Fibroblast of villous mesenchyme (primary cell): ENCODE measurements around the gene SLC30A7. TPM values are rescaled to one million over a fixed set of nuclear protein-coding genes. Genes with fewer than 3 reads are reported as not detected.
A peak's percentile ranks its signal among the peaks of the same experiment; 100 is the strongest.
"Not testable (repeated sequence)": the region's sequence is repeated elsewhere in the genome, so short reads cannot be mapped to it uniquely, and the experiment has no call there.

ENCODE experiments used
- DNase-seq: peaks from one replicate; pipeline ENCODE4 v3.0.0-alpha.2; 2010; ENCODE audit warnings: low read depth
- H3K4me3 ChIP-seq: 2 replicates; pipeline ENCODE4 v1.5.1; 2011; ENCODE audit warnings: low read depth, mild to moderate bottlenecking, low read length
- total RNA-seq: library from RNA; depleted of rRNA; stranded (reverse); fragments of >200 nt; gene quantifications from 2 replicates; pipeline ENCODE4 v1.2.3, GENCODE V29; 2012
- TF ChIP-seq, protein P1 (sequence below): IDR thresholded peaks from 2 replicates; pipeline ENCODE4 v1.5.1; 2012; ENCODE audit warnings: low read depth, mild to moderate bottlenecking, low read length; ENCODE audit not compliant: insufficient read depth

SLC30A7 gene
- total RNA-seq, 1 donor, result 90.7 TPM

DNA sequence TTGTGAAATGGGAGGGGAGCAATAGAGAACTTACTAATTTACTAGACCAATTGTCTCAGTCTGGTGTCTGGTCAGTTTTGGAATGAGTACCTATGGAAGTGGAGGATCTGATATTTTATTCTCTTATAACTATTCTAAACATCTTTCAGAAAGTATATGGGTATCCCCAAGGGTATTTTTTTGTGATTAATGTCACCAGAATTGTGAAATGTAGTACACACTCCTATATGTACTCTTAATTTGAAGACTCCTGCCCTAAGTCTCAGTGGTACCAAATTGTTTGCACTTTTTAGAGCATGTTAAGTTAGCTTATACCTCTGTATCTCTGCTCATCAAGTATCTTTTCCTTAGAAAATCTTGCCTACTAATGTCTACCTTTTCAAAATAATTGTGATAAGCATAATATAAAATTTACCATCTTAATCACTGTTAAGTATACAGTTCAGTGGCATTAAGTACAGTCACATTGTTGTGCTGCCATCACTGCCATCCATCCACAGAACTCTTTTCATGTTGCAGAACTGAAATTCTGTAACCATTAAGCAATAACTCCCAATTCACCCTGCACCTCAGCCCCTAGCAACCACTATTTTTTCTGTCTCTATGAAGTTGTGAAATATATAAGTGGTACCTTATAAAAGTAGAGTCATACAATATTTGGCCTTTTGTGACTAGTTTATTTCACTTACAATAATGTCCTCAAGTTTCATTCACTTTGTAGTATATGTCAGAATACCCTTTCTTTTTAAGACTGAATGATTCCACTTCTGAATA, 40.5 kb downstream of the SLC30A7 start:
- DNase-seq, result no peak
- TF ChIP-seq, protein P1, sequence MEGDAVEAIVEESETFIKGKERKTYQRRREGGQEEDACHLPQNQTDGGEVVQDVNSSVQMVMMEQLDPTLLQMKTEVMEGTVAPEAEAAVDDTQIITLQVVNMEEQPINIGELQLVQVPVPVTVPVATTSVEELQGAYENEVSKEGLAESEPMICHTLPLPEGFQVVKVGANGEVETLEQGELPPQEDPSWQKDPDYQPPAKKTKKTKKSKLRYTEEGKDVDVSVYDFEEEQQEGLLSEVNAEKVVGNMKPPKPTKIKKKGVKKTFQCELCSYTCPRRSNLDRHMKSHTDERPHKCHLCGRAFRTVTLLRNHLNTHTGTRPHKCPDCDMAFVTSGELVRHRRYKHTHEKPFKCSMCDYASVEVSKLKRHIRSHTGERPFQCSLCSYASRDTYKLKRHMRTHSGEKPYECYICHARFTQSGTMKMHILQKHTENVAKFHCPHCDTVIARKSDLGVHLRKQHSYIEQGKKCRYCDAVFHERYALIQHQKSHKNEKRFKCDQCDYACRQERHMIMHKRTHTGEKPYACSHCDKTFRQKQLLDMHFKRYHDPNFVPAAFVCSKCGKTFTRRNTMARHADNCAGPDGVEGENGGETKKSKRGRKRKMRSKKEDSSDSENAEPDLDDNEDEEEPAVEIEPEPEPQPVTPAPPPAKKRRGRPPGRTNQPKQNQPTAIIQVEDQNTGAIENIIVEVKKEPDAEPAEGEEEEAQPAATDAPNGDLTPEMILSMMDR, result no peak
- no peak overlapping the region for H3K4me3 ChIP-seq

DNA sequence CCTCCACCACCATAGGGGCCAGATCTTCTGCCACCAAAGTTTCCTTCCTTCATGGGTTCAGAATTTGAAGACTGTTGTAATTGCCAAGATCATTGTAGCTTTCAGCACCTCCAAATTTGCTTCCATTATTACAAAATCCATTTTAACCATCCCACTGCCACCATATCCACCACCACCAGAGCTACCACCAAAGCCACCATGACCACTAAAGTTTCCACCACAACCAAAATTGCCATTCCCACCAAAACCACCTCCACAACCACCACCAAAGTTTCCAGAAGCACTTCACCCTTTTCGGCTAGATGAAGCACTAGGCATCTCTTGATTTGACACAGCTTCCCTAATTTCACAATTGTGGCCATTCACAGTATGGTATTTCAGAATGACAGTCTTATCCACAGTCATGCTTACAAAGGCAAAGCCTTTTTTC, 45.2 kb downstream of the SLC30A7 start:
- TF ChIP-seq, protein P1, result no peak
- no peak for DNase-seq
- H3K4me3 ChIP-seq, result no peak overlapping the region

DNA sequence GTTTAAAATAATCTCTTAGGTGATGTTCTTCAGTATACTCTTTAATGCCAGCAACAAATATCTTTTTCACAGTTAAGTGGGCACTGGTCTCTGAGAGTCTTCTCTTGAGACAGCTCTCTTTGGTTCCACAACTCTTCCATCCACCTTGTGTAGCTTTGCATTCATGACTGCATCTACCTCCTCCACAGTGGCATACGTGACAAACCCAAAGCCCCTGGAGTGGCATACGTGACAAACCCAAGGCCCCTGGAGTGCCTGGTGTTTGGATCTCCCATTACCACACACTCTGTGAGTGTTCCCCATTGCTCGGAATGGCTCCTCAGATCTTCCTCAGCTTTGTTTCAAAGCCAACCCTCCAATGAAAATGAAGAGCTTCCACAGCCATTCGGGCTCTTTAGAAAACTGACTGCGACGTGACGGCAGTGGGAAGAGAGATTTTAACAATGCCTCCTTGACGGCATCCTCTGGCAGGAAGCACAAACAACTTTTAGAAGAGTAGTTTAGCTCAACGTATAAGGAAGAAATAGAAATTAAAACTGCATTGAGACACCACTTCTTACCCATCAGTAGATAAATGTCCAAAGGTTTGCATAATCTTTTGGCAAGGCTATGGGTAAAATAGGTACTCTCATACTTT, 45.8 kb downstream of the SLC30A7 start:
- TF ChIP-seq, protein P1, result no peak
- no peak for DNase-seq
- no peak overlapping the region for H3K4me3 ChIP-seq

DNA sequence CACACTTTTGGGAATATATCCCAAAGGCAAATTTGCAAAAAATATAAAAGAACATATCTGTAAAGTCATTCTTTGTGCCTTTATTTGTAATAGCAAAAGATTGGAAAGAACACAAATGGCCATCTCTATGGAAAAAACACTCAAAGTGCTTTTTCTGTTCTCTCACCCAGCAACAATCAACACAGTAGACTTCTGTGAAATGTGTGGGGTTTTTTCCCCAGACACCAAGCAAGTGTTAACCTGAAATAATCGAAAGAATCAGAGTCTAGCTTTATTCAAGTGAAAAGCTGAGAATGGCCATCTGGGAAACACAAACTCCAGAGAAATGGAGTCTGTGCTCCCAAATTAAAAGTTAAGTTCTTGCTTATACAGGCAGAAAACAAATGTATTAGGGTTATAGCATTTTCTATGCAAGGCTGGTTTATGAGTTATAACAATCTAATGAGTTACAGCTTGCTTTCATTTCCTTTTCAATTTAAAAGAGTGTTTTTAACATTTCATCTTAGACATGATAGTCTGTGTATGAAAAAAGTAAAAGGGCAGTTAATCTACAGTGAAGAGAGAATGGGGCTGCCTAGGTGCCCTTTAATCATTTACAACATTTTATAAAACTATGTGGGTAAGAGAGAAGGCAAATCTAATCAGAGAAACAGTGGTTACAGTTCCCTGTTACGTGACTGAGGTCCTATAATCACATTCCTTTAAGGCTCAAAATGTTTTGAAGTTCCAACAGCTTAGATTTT, 46.6 kb downstream of the SLC30A7 start:
- DNase-seq, result no peak
- no peak overlapping the region for H3K4me3 ChIP-seq
- TF ChIP-seq, protein P1, result no peak

DNA sequence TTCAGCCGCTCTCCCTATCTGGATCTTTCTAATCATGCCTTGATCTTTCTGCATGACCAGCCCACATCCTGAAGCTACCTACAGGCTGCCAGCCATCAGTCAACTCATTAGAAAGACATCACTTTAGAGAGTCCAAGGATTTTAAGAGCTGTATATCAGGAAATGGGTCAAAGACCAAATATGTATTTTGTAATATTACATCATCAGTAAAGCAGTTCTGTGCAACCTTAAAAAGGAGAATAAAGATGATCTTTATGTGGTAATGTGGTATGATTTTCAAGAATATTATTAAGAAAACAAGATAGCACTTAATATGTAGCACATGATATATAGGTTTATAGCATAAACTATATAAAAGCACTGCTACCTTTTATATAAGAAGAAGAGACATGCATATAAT, 47.6 kb downstream of the SLC30A7 start:
- TF ChIP-seq, protein P1, result no peak
- no peak for DNase-seq
- H3K4me3 ChIP-seq, result no peak overlapping the region

DNA sequence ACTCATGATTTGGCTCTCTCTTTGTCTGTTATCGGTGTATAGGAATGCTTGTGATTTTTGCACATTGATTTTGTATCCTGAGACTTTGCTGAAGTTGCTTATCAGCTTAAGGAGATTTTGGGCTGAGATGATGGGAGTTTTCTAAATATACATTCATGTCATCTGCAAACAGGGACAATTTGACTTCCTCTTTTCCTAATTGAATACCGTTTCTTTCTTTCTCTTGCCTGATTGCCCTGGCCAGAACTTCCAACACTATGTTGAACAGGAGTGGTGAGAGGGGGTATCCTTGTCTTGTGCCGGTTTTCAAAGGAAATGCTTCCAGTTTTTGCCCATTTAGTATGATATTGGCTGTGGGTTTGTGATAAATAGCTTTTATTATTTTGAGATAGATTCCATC, 50.2 kb downstream of the SLC30A7 start:
- DNase-seq, H3K4me3 ChIP-seq: not testable (repeated sequence)

DNA sequence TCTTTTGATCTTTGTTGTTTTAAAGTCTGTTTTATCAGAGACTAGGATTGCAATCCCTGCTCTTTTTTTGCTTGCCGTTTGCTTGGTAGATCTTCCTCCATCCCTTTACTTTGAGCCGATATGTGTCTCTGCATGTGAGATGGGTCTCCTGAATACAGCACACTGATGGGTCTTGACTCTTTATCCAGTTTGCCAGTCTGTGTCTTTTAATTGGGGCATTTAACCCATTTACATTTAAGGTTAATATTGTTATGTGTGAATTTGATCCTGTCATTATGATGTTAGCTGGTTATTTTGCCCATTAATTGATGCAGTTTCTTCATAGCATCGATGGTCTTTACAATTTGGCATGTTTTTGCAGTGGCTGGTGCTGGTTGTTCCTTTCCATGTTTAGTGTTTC, 51.9 kb downstream of the SLC30A7 start:
- not testable (repeated sequence) for DNase-seq, H3K4me3 ChIP-seq

DNA sequence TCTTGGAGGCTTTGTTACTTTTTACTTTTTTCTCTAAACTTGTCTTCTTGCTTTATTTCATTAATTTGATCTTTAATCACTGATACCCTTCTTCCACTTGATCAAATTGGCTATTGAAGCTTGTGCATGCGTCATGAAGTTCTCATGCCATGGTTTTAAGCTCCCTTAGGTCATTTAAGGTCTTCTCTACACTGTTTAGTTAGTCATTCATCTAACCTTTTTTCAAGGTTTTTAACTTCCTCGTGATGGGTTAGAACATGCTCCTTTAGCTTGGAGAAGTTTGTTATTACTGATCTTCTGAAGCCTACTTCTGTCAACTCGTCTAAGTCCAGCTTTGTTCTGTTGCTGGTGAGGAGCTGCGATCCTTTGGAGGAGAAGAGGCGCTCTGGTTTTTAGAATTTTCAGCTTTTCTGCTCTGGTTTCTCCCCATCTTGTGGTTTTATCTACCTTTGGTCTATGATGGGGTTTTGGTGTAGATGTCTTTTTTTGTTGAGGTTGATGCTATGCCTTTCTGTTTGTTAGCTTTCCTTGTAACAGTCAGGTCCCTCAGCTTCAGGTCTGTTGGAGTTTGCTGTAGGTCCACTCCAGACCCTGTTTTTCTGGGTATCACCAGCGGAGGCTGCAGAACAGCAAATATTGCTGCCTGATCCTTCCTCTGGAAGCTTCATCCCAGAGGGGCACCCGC, 53.0 kb downstream of the SLC30A7 start:
- not testable (repeated sequence) for DNase-seq, H3K4me3 ChIP-seq

DNA sequence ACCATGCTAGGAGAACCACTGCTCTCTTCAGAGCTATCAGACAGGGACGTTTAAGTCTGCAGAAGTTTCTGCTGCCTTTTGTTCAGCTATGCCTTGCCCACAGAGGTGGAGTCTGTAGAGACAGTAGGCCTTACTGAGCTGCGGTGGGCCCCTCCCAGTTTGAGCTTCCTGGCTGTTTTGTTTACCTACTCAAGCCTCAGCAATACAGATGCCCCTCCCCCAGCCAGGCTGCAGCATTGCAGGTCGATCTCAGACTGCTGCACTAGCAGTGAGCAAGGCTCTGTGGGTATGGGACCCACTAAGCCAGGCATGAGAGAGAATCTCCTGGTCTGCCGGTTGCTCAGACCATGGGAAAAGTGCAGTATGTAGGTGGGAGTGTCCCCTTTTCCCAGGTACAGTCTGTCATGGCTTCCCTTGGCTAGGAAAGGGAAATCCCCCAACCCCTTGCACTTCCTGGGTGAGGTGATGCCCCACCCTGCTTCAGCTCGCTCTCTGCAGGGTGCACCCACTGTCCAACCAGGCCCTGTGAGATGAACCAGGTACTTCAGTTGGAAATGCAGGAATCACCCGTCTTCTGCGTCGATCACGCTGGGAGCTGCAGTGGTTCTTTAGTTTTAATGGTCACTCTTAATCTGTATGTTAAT, 53.7 kb downstream of the SLC30A7 start:
- peak; percentile 14 for DNase-seq
- not testable (repeated sequence) for H3K4me3 ChIP-seq
